CD4-positive, alpha-beta T cell treated with Interferon gamma for 1 hour (primary cell): ENCODE data around the gene IL1RAPL2.

ENCODE experiments used
- DNase-seq: peaks from one replicate; pipeline ENCODE4 v3.0.0-alpha.2; 2020

The IL1RAPL2 gene

DNA sequence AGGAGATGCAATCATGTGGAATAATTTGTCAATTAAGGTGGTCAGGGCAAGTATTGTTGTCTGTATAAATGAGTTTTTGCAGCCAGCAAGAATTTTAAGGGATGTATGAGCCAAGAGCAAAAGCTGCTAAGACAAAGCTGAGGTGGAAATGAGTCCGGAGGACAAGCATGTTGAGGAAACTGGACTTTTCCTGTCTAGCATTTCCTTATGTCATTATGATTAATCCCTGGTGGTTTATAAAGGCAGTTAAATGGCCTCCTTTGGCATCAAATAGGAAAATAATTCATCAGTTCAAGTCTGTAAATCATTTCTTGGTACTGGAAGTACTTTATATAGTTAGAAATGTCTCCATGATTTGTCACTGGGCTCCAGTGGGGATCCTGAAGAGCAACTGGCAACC is 716.1 kb downstream of the IL1RAPL2 start:
- DNase-seq, result no peak

DNA sequence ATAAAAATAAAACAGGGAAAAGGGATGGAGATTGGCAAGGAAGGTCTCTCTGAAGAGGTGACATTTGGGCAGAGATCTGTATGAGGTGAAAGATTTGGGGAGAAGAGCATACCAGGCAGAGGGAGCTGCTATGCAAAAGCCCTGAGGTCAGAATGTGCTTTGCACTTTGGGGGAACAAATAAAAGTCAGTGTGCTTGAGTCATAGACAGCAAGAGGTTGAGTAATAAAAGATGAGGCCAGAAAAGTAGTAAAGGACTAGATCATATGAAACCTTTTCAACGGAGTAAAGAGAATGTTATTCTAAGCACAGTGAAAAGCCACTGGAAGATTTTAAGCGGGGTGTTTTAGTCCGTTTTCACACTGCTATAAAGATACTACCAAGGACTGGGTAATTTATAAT is 731.0 kb downstream of the IL1RAPL2 start:
- DNase-seq, result no peak

DNA sequence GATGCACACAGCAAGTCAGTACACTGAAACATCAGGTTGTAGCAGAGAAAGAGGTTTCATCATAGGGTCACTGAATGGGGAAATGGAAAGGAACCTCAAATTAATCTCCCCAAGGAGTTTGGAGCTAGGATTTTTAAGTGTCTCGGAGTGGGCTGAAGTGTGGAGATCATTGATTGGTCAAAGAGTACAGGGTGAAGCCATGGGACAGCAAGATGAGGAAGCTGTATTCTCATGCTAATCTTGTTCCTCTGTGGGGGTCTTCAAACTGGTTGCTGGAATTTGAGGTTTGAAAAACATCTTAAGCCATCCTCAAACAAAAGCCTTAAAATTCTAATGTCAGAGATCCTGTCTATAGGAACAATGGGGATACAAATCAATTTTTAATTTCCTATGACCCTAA is 733.3 kb downstream of the IL1RAPL2 start:
- no peak for DNase-seq

DNA sequence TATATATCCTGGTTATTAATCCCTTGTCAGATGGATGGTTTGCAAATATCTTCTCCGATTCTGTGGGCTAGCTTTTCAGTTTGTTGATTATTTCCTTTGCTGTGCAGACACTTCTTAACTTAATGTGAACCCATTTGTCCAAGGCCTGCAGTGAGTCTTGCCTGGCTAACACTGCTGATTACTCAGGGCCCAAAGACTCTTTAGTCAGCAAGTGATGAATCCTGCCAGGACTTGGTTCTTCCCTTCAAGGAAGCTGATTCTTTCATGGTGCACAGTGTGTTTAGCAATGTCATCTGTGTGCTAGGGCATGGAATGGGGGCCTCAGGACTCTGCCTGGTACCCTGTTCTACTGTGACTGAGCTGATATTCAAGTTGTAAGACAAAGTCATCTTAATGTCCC is 736.2 kb downstream of the IL1RAPL2 start:
- DNase-seq, result no peak

DNA sequence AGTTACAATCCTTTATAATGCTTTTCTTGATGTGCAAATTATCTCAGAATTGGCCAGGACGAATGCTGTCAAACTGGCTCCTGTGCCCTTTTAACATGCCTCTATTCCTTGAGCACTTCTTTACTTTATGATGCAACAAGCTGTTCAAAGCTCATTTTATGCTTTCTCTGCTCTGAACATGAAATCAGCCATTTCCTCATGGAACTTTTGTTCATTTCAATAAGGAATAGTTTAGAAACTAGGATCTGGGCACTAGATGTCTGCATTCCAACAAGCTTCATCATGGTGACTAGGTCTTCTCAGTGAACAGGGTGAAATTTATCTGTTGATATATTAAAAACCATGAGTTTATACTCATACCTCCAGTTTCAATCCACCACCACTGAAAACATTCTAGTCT is 741.8 kb downstream of the IL1RAPL2 start:
- no peak for DNase-seq

DNA sequence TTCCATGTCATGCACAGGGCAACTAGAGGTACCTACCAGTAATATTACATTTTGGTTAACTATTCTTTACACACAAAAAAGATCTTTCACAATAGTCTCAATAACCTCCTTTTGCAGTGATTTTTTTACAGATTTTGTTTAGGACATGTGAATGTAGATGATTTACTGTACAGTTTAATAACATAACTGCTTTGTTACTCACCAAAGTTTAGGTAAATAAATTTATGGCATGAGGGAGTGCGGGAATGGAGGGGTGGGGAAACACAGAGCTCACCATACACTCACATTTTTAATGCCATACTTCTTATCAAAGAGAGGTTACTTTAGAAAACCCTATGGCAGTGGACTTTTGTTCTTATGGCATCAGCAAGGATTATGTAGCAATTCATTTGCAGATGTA is 747.6 kb downstream of the IL1RAPL2 start:
- no peak for DNase-seq

DNA sequence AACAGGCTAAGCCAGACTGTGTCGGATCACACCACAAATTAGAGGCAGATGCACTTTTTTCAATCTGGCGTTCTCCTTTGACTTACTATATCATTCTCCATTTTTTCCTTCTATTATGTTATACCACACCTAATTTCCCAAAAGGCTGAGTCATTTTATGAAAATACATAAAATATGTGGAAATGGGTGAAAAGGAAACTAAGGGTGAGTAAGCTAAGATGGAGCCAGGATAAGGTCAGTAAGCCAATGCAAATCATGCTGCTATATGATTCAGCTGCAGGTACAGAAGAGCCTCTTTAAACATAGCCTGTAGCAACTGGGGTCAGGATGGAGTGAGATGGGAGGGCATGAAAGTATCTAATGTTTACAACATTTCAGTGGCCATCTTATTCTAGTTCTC is 748.5 kb downstream of the IL1RAPL2 start:
- DNase-seq, result no peak

DNA sequence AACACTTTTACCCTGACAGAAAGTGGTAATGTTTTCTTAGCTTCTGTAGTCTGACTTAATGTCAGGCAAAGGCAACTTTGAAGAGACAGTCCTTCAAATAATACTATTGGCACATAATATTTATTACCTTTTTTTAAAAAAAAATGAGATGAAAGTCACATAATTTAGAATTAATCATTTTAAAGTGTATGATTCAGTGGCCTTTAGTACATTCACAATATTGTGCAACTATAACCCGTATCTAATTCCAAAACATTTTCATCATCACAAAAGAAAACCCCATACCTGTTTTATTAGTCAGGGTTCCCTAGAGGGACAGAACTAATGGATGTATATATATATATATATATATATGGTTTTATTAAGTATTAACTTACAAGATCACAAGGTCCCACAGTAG is 749.2 kb downstream of the IL1RAPL2 start:
- DNase-seq, result no peak

DNA sequence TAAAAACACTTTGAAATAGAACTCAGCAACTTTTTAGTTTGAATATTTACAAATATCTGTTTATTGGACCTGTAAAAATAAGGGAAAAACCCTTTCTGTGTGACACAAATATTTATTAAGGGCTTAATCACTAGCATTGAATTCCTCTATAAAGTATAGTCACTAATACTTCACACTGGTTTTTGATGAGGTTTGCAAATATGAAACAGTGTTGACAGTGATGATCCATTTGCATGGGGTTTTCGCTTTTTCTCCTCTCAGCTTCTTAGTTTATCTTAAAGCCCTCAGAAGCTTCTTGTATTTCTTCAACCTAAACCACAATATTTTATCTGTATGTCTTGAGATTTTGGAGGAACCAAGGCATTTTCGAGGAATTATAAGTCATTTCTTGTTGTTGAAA is 751.1 kb downstream of the IL1RAPL2 start:
- no peak for DNase-seq

DNA sequence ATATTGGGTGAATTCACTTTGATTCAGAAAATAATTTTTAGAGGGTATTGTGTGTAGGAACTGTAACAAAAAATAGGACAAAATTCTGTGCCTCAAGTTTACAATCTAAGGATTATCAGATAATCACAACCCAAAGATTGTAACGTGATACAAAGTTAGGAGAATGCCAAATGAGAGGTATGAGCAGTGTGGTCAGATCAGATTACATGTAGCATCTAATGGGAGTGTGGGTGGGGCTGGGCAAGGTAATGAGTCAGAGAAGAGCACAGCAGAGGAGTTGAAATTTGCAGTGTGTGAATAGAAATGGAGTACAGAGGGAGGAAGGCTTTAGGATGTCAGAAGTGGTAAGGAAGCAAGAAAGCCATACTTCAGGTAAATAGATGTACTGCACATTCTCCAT is 757.9 kb downstream of the IL1RAPL2 start:
- no peak for DNase-seq

DNA sequence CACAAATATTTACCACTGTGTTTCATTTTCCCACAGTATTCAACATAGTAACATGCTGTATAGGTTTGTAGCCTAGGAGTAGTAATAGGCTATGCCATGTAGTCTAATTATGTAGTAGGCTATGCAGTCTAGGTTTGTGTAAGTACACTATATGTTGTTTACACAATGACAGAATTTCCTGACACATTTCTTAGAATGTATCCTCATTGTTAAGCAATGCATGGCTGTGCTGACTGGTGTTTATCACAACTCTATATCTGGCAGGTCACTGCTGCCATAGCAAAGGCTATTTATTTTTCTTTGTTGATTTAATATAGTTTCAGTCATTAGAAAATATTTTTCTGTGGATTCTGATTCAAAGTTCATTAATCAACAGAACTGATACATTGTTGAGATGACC is 762.8 kb downstream of the IL1RAPL2 start:
- no peak for DNase-seq

DNA sequence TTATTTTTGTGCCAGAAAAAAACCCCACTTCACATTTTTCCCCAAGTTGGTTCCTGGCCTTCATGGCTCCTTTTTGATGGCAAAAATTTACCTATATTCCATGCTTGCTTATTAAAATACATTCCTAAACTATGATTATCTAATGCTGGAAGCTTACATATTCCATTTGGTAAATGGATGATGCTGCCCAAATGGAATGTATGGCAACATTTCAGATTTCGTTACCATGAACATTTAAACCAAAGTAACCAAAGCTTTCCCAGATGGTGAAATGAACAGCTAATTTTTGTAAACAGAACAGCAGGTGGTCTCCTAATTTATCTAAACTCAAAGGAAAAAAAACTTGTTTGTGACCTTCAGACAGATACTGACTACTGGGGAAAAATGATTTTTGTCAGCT is 765.2 kb downstream of the IL1RAPL2 start:
- no peak for DNase-seq

DNA sequence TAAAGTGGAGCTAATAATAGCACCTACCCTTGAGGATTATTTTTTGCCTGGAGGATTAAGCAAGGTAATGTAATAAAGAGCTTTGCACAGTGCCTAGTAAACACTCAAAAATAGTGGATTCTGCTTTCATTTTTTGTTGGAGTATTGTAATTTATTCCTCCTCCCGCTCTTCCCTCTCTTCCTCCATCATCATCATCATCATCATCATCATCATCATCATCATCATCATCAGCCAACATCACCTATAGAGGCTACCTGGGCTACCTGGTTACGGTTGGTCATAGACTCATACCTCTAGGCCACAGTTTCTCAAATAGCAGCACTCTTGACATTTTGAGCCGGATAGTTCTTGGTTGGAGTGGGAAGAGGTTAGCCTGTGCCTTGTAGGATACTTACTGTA is 781.4 kb downstream of the IL1RAPL2 start:
- no peak for DNase-seq

DNA sequence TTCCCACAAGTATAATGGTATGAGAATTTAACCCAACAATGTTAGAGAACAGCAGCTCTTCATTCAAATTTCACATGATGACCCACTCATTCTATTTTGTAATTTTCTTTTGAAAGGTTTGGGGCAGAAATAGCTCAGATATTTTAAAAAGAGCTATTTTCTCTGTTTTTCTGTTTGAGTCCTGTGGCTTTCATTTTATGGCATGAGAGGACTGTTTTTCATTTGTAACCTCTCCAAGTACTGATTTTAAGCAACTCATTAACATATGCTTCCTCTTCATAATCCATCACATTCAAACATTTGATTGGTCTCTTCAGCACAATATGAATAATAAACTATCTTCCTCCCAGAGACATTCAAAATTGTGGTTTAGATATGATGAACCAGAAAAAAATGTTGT is 783.5 kb downstream of the IL1RAPL2 start:
- no peak for DNase-seq

DNA sequence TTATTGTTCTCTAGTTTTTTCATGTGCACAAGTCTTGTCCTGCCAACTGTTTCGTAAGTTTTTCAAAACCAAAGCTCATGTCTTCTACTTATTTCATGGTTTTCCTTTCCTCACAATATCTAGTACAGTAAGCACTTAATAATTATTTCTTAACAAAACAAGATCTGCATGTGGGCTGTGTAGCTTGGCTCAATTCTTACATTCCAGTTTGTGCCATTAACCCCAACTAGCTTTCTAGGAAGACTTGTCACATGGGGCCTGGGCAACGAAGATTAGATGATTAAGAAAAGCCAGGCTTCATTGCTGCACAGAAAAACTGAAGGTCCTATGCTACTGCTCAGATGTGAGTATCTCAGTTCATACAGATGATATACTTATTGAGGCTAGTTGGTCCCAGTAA is 809.8 kb downstream of the IL1RAPL2 start:
- DNase-seq, result no peak

DNA sequence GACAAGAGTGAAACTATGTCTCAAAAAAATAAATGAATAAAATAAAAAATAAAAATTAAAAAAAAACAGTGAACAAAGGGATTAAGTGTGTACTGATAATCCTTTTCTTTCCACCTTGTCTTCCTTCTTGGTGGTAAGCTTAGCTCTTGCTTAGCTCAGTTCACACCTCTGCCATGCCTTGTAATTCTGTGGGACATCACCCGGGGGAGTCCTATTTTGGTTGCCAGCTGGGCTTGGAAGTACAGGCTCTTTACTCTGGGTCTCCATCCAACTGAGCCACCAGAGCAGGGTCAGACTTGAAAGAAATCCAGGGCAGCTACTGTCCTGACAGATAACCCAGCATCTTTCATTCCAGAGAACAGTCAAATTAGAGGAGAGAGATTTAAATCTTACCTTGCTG is 858.7 kb downstream of the IL1RAPL2 start:
- DNase-seq, result no peak

DNA sequence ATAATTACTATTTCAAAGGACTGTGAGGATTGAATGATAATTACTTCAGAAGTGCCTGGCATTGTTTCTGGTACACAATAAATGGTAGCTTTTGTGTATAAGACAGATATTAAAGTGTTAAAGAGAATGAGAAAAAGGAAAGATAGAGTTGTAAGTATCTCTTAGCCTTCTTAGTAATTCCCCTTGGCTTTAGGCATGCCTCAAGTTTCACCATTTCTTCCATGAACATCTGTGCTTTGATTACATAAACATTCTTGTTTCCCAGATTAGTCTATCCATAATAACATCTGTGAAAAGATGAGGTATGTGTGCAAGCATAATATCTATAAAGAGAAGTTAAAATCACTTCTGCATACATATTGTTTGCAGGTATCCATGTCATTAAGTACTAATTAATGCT is 885.4 kb downstream of the IL1RAPL2 start:
- no peak for DNase-seq

DNA sequence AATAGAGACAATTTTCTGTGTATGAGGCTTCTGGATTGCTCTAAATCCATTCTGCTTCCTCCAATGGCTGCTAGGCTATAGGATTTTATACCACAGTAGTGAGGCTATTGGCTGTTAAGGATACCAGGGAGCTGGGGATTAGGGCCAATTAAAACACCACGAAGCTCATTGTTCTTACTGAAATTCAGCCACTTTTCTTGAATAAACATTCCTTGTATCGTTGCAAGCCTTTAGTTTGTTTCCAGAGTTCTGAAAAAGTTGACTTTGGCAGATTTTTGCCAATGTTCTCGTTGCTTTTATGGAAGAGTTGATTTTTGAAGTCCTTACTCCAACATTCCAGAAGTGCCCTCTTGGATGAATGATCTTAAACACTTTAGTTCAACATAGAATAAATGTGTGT is 892.8 kb downstream of the IL1RAPL2 start:
- no peak for DNase-seq

DNA sequence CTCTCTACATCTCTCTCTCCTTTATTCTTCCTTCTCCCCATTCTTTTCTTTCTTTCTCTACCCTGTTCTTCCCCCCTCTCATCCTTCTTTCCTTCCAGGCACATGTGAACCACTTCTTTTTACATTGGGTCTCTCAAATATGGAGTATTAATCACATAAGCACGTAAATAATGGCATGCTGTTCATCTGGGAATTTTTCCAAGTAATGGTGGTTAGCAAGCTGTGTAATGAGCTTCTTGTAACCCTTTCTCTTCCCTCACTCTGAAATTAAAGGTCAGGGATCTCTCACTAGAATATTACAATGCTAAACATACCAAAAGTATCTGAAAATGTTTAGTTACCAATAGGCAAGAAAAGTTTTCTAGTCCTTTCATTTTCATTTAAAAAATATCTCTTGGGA is 894.4 kb downstream of the IL1RAPL2 start:
- DNase-seq, result no peak

DNA sequence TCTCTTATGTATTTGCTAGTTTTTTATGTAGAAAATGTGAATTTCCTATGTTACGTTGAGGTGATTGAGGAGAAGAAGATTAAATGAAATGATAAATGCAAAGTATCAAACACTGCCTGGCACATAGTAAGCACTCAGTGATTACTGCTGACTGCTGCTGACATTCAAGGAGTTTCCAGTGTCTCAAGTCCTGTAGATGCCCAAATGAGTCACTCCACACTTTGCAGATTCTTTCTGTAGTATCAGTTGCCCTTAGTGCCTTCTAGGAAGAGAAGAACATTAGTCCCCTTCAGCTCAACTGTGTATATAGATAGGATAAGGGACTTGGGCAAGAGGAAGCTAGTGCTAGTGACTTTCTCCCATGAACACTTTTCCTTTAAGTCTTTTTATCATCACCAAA is 895.0 kb downstream of the IL1RAPL2 start:
- no peak for DNase-seq

DNA sequence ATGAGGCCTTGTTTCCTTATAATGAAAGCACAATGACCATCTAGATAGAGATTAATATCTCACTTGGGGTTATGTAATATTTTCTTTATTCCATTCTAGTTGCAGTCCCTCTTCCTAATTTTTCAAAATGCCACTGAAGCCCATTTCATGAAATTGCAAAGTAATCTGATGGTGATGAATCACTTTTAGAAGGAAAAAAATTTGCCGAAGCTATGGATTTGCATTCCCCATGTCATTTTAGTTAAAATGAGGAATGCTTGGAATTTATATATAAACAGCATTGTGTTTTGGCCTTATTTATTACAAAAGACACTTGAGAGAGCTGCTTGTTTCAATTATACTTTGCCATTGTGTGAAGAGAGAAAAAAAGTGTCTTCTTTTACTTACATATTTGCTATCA is 896.2 kb downstream of the IL1RAPL2 start:
- DNase-seq, result no peak

DNA sequence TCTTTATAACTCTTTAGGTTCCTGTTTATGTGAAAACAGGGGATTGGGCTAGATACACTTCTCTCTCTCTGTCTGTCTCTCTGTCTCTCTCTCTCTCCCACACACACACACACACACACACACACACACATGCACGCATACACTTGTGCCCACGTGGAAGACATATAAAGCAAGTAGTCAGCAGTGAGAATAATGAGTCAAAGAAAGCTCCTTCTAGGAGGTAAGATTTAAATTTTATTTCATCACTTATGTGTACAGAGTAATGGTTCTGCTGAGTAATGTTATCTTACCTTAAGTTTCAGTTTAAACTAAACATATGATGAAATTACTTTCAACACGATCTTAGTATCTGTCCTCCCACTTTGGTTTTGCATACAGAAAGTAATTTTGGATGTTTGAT is 897.5 kb downstream of the IL1RAPL2 start:
- no peak for DNase-seq

DNA sequence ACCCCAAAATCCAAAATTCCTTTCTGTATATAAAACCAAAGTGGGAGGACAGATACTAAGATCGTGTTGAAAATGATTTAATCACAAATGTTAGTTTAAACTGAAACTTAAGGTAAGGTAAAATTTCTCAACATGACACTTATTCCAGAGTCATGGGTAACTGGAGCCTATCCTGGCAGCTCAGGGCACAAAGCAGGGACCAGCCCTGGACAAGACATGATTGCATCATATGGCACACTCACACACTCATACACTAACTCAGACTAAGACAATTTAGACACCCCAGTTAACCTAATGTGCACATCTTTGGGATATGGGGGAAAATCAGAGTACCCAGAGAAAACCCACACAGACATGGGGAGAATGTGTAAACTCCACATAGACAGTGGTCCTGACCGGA is 898.6 kb downstream of the IL1RAPL2 start:
- no peak for DNase-seq

DNA sequence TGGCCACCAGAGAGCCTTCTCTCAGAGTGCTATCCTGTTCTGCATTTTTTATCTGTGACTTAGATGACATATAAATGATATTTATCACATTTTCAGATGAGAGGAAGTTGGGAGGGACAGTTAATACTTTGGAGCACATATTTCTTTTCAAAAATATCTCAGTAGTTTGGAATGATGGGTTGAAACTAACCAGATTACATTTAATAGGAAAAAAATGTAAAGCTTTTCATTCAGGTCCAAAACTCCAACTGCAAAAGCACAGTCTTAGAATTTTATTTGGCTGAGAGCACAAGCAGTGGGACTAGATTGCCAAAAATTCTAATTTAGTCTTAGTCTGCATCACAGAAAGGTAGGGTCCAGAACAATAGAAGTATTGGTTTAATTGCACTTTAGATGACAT is 902.7 kb downstream of the IL1RAPL2 start:
- DNase-seq, result no peak

DNA sequence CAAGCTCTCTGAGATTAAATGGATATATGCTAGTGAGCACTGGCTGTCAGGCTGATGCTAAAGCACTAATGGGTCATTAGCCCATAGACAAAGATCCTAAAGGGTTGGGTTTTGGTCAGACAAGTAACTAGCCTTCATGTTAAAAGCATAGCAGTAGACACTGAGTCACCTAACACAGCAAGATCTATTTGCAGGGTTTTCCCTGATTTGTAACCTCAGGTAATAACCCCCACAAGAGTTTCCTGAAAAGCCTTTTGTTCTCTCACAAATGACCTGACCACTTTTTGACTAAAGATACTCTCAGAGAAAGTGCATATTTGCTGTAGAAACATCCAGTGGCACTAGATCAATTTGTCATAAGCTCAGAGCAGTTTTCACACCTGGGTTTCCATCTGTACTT is 905.6 kb downstream of the IL1RAPL2 start:
- no peak for DNase-seq

DNA sequence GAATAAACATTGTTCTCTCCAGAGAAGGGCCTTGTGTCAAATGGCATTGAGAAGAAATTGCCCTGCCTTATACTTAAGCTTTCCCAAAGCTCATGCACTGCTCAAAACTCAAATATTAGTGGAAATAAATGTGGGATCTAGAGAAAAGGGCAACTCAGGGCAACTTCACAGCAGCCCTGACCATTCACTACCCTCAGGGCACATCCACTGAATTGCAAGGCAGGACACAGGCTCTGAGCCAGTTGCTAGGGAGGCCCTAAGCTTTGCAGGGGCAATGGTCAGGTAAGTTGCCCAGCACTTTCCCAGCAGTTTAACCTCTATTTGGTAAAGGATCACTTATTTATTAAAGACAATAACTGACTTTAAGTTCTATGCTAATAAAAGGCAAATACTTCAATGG is 909.8 kb downstream of the IL1RAPL2 start:
- DNase-seq, result no peak
